Measurements from ENCODE around the gene ARHGEF28.

DNA sequence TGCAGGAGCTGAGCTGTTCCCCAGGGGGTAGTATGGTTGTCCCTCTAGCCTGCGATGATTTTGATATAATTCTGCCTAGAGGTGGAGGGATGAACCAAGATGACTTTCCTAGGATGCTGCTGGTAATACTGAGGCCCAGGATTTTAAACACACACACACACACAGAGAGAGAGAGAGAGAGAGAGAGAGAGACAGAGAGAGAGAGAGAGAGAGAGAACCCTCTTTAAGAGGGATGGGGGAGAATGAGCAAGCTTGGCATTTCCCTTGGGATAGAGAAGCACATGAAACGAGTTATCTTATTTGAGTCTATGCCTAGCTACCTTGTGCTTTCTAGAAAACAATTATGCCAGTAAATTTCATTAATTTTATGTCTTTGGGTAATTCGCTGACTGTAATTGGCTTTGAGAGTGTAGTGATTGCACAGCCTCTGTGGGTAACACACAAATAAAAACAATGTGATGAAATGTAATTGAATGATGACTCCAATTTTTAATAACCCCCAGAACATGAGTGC, 338.4 kb downstream of the ARHGEF28 start:
- no peak for TF ChIP-seq CTCF (IDR thresholded peaks at IDR 0.05; ENCODE audit: insufficient read depth, low read length)
- TF ChIP-seq POLR2AphosphoS5 (IDR thresholded peaks at IDR 0.05; ENCODE audit: low read depth): no peak
- no peak for TF ChIP-seq REST (IDR thresholded peaks at IDR 0.05; ENCODE audit: insufficient replicate concordance, low read depth)

Data from HL-60 (cell line).